Retinal pigment epithelial cell (primary cell): ENCODE data around the gene INSYN2A.
A peak's percentile ranks its signal among the peaks of the same experiment; 100 is the strongest.

Experiments used
- DNase-seq: peaks from one replicate; pipeline ENCODE4 v3.0.0-alpha.2; 2010; ENCODE audit warnings: low read depth
- H3K4me3 ChIP-seq: 2 replicates; pipeline ENCODE4 v1.5.1; 2011; ENCODE audit warnings: mild to moderate bottlenecking, low read length, control low read depth, moderate library complexity
- CTCF ChIP-seq: conservative IDR thresholded peaks from 2 replicates; pipeline ENCODE4 v1.5.1; 2011; ENCODE audit warnings: low read depth, low read length, control low read depth, inconsistent platforms

Gene INSYN2A

GRCh38 chr10:127228195-127228787 lies 31.9 kb upstream of the INSYN2A start:
- DNase-seq, result peak; percentile 8
- H3K4me3 ChIP-seq, result no peak overlapping the region
- TF ChIP-seq CTCF, result peak; percentile 2

GRCh38 chr10:127227663-127228062 lies 31.3 kb upstream of the INSYN2A start:
- DNase-seq, result no peak
- TF ChIP-seq CTCF, result no peak
- no peak overlapping the region for H3K4me3 ChIP-seq

- H3K4me3 ChIP-seq, result no peak overlapping the region
- TF ChIP-seq CTCF, result no peak
- DNase-seq, result no peak
Measured at GRCh38 chr10:127227027-127227426, 30.6 kb upstream of the INSYN2A start.

- no peak overlapping the region for H3K4me3 ChIP-seq
- no peak for DNase-seq
- TF ChIP-seq CTCF, result no peak
Measured at GRCh38 chr10:127221281-127221680, 24.9 kb upstream of the INSYN2A start.

GRCh38 chr10:127218658-127219057 lies 22.3 kb upstream of the INSYN2A start:
- no peak overlapping the region for H3K4me3 ChIP-seq
- TF ChIP-seq CTCF, result no peak
- no peak for DNase-seq

- no peak overlapping the region for H3K4me3 ChIP-seq
- TF ChIP-seq CTCF, result no peak
- no peak for DNase-seq
Measured at GRCh38 chr10:127216786-127217185, 20.4 kb upstream of the INSYN2A start.

GRCh38 chr10:127216274-127216673 lies 19.9 kb upstream of the INSYN2A start:
- TF ChIP-seq CTCF, result no peak
- no peak for DNase-seq

More at GRCh38 chr10:127216274-127216673, 19.9 kb upstream of the INSYN2A start:
- no peak overlapping the region for H3K4me3 ChIP-seq
